DND-41 (cell line): Measurements from ENCODE around the gene RRP36.

Experiments
- ATAC-seq: fragments of 200-7000 bp; cut with Tn5 transposase; 3 replicates; pipeline ENCODE4 v1.9.1; 2021; ENCODE audit warnings: low read depth; ENCODE audit not compliant: insufficient read depth
- DNase-seq: peaks from one replicate; pipeline ENCODE4 v3.0.0-alpha.2; 2020
- H2AFZ ChIP-seq: 2 replicates; pipeline ENCODE4 v1.6.0; 2012; ENCODE audit warnings: low read depth, low read length
- H3K27ac ChIP-seq: 2 replicates; pipeline ENCODE4 v1.5.1; 2012; ENCODE audit warnings: low read length, inconsistent platforms
- H3K27me3 ChIP-seq: fragments of 200-600 bp; sonication (generic); 2 replicates; pipeline ENCODE4 v1.6.0; 2012; ENCODE audit warnings: low read length, mild to moderate bottlenecking, inconsistent platforms; ENCODE audit not compliant: insufficient read depth, poor library complexity
- H3K36me3 ChIP-seq: 2 replicates; pipeline ENCODE4 v1.5.1; 2012; ENCODE audit warnings: low read length, inconsistent platforms; ENCODE audit not compliant: insufficient read depth
- H3K4me1 ChIP-seq: 2 replicates; pipeline ENCODE4 v1.5.1; 2012; ENCODE audit warnings: mild to moderate bottlenecking, low read length; ENCODE audit not compliant: insufficient read depth
- H3K4me2 ChIP-seq: 2 replicates; pipeline ENCODE4 v1.6.0; 2012; ENCODE audit warnings: mild to moderate bottlenecking, moderate library complexity, low read length, inconsistent platforms; ENCODE audit not compliant: insufficient read depth
- H3K4me3 ChIP-seq, 2 experiments: fragments of 200-600 bp in 1 of 2; shearing (Covaris generic) in 1 of 2; 2 replicates each; pipeline ENCODE4 v1.5.1; 2012 to 2016; ENCODE audit warnings: inconsistent platforms in 2 of 2, low read length in 2 of 2, mild to moderate bottlenecking in 2 of 2, low read depth in 1 of 2, moderate library complexity in 1 of 2
- H3K79me2 ChIP-seq: 2 replicates; pipeline ENCODE4 v1.6.0; 2012; ENCODE audit warnings: low read length, inconsistent platforms; ENCODE audit not compliant: insufficient read depth
- H3K9ac ChIP-seq: 2 replicates; pipeline ENCODE4 v1.6.0; 2012; ENCODE audit warnings: low read depth, mild to moderate bottlenecking, inconsistent platforms, low read length, moderate library complexity
- H3K9me3 ChIP-seq: 2 replicates; pipeline ENCODE4 v1.5.1; 2012; ENCODE audit warnings: low read length, moderate library complexity, mild to moderate bottlenecking, inconsistent platforms; ENCODE audit not compliant: insufficient read depth, severe bottlenecking
- H4K20me1 ChIP-seq: 2 replicates; pipeline ENCODE4 v1.6.0; 2012; ENCODE audit warnings: low read length; ENCODE audit not compliant: insufficient read depth
- CTCF ChIP-seq: IDR thresholded peaks from 2 replicates; pipeline ENCODE4 v1.5.1; 2012; ENCODE audit warnings: borderline replicate concordance, low read length, moderate library complexity, mild to moderate bottlenecking; ENCODE audit not compliant: poor library complexity, severe bottlenecking; ENCODE audit errors: extremely low read depth
- EZH2 ChIP-seq: IDR thresholded peaks from 3 replicates; pipeline ENCODE4 v1.6.1; 2012; ENCODE audit warnings: borderline replicate concordance, low read depth, mild to moderate bottlenecking, moderate library complexity, low read length, inconsistent platforms; ENCODE audit not compliant: severe bottlenecking

The RRP36 gene

GRCh38 chr6:43075670-43076463 lies 54.4 kb downstream of the RRP36 start, which contains the start of gene PTK7:
TSS of gene PTK7 (plus strand) at chr6:43076314. CDS start at chr6:43076489, 175 bp downstream.
- H3K9me3 ChIP-seq = no peaks in the 10 kb centered on the region
- H3K27me3 ChIP-seq = no peaks in the 10 kb centered on the region
- peaks cover 40% of the 10 kb centered on the region for H3K79me2 ChIP-seq
- DNase-seq (peak; percentile 87), ATAC-seq (peak; percentile 89)
- H4K20me1 ChIP-seq = peaks cover 22% of the 10 kb centered on the region
- H3K27ac ChIP-seq = peak within 1 kb of the TSS; percentile 83
- H3K4me2 ChIP-seq = peak within 1 kb of the TSS; percentile 95
- peak within 1 kb of the TSS; percentile 99 for H3K9ac ChIP-seq
- peaks cover 14% of the 10 kb centered on the region for H3K36me3 ChIP-seq
- peak within 1 kb of the TSS; percentile 96 to 98 for H3K4me3 ChIP-seq
- H2AFZ ChIP-seq = peak within 1 kb of the TSS; percentile 97
- H3K4me1 ChIP-seq = peaks cover 22% of the 10 kb centered on the region
- TF ChIP-seq EZH2 (no peak), CTCF (no peak)

GRCh38 chr6:43076464-43077332 lies 55.3 kb downstream of the RRP36 start:
- no peaks in the 10 kb centered on the region for H3K27me3 ChIP-seq
- peak overlapping the region; percentile 97 for H2AFZ ChIP-seq
- peak overlapping the region; percentile 99 for H3K9ac ChIP-seq
- peaks cover 26% of the 10 kb centered on the region for H4K20me1 ChIP-seq
- peaks cover 22% of the 10 kb centered on the region for H3K4me1 ChIP-seq
- peak overlapping the region; percentile 96 to 98 for H3K4me3 ChIP-seq
- H3K27ac ChIP-seq = peak overlapping the region; percentile 83
- H3K79me2 ChIP-seq = peaks cover 47% of the 10 kb centered on the region
- DNase-seq (peak; percentile 41), ATAC-seq (peak; percentile 35)
- H3K4me2 ChIP-seq = peak overlapping the region; percentile 95
- TF ChIP-seq EZH2 (no peak), CTCF (no peak)
- H3K36me3 ChIP-seq = peaks cover 14% of the 10 kb centered on the region
- no peaks in the 10 kb centered on the region for H3K9me3 ChIP-seq

GRCh38 chr6:43077333-43077809 lies 55.9 kb downstream of the RRP36 start:
- peak overlapping the region; percentile 96 to 98; a peak in 3 of 4 replicates for H3K4me3 ChIP-seq
- TF ChIP-seq CTCF (no peak), EZH2 (no peak)
- peaks cover 31% of the 10 kb centered on the region for H4K20me1 ChIP-seq
- H3K9ac ChIP-seq = peak overlapping the region; percentile 99
- peak overlapping the region; percentile 83; the same call in 1 of the 2 replicates for H3K27ac ChIP-seq
- H3K9me3 ChIP-seq = no peaks in the 10 kb centered on the region
- DNase-seq (no peak), ATAC-seq (no peak)
- peak overlapping the region; percentile 95 for H3K4me2 ChIP-seq
- H3K27me3 ChIP-seq = no peaks in the 10 kb centered on the region
- peaks cover 14% of the 10 kb centered on the region for H3K36me3 ChIP-seq
- H3K79me2 ChIP-seq = peaks cover 52% of the 10 kb centered on the region
- peak overlapping the region; percentile 97 for H2AFZ ChIP-seq
- peaks cover 22% of the 10 kb centered on the region for H3K4me1 ChIP-seq
